Stimulated activated naive B cell treated with anti-CD40 and anti-IgM and Interleukin-4, amounts not matched to agents 10 μg/mL and 1 μg/mL and 100 μg/mL, for 72 hours (primary cell): ENCODE data around the gene TMPRSS7.
"Not testable (repeated sequence)": the region's sequence is repeated elsewhere in the genome, so short reads cannot be mapped to it uniquely, and the experiment has no call there.

Experiments used
- ATAC-seq, 2 donors: fragments of 150-1000 bp; cut with Tn5 transposase; replicated peaks; 2 replicates each; pipeline ENCODE4 v1.10.0; 2021; ENCODE audit warnings: moderate library complexity in 1 of 2
- DNase-seq: peaks from one replicate; pipeline ENCODE4 v3.0.0; 2021
- H3K27ac Mint-ChIP-seq: one replicate; pipeline ENCODE4 v1.8.0; 2022; ENCODE audit warnings: mild to moderate bottlenecking, mixed read lengths
- H3K27me3 Mint-ChIP-seq, 2 donors: one replicate each; pipeline ENCODE4 v1.8.0; 2022; ENCODE audit warnings: mixed read lengths in 2 of 2
- H3K36me3 Mint-ChIP-seq, 2 donors: one replicate each; pipeline ENCODE4 v1.8.0; 2022; ENCODE audit warnings: mixed read lengths in 2 of 2, mild to moderate bottlenecking in 1 of 2
- H3K4me1 Mint-ChIP-seq, 2 donors: one replicate each; pipeline ENCODE4 v1.8.0; 2022; ENCODE audit warnings: mixed read lengths in 2 of 2, mild to moderate bottlenecking in 1 of 2
- H3K4me3 Mint-ChIP-seq, 2 donors: one replicate each; pipeline ENCODE4 v1.8.0; 2022; ENCODE audit warnings: mild to moderate bottlenecking in 2 of 2, mixed read lengths in 2 of 2, moderate library complexity in 1 of 2
- H3K9me3 Mint-ChIP-seq, 2 donors: one replicate each; pipeline ENCODE4 v1.8.0; 2022; ENCODE audit warnings: mixed read lengths in 2 of 2, mild to moderate bottlenecking in 1 of 2

The TMPRSS7 gene

GRCh38 chr3:112030901-112031300, 3.6 kb upstream of the TMPRSS7 start:
- Mint-ChIP-seq H3K4me3 (no peak overlapping the region), H3K36me3 (no peaks in the 10 kb centered on the region), H3K9me3 (no peaks in the 10 kb centered on the region), H3K4me1 (no peaks in the 10 kb centered on the region), H3K27ac (no peak overlapping the region), H3K27me3 (no peaks in the 10 kb centered on the region)
- ATAC-seq, result no peak
- DNase-seq, result no peak

- no peak for ATAC-seq
- Mint-ChIP-seq H3K4me3 (no peak overlapping the region), H3K4me1 (no peaks in the 10 kb centered on the region), H3K27ac (no peak overlapping the region), H3K9me3 (no peaks in the 10 kb centered on the region), H3K27me3 (no peaks in the 10 kb centered on the region), H3K36me3 (no peaks in the 10 kb centered on the region)
- no peak for DNase-seq
Observed at GRCh38 chr3:112032098-112032731, 2.3 kb upstream of the TMPRSS7 start.

GRCh38 chr3:112035241-112035640, 705 bp downstream of the TMPRSS7 start:
- Mint-ChIP-seq H3K4me3 (no peak overlapping the region), H3K27ac (no peak overlapping the region), H3K9me3 (no peaks in the 10 kb centered on the region), H3K4me1 (peaks cover 2 to 7% of the 10 kb centered on the region in 2 donors), H3K27me3 (no peaks in the 10 kb centered on the region), H3K36me3 (peaks cover 0 to 4% of the 10 kb centered on the region in 2 donors)
- ATAC-seq (no peak), DNase-seq (no peak)

GRCh38 chr3:112037194-112037593, 2.7 kb downstream of the TMPRSS7 start:
- not testable (repeated sequence) for H3K4me1 Mint-ChIP-seq, H3K9me3 Mint-ChIP-seq, H3K27me3 Mint-ChIP-seq, DNase-seq, H3K36me3 Mint-ChIP-seq, H3K27ac Mint-ChIP-seq, ATAC-seq, H3K4me3 Mint-ChIP-seq

- H3K4me3 Mint-ChIP-seq, result no peak overlapping the region
- no peak for DNase-seq
- H3K36me3 Mint-ChIP-seq, result peaks cover 0 to 4% of the 10 kb centered on the region in 2 donors
- no peak for ATAC-seq
- no peaks in the 10 kb centered on the region for H3K27me3 Mint-ChIP-seq
- H3K4me1 Mint-ChIP-seq, result peaks cover 2 to 7% of the 10 kb centered on the region in 2 donors
- H3K9me3 Mint-ChIP-seq, result no peaks in the 10 kb centered on the region
- H3K27ac Mint-ChIP-seq, result no peak overlapping the region
Observed at GRCh38 chr3:112038863-112039262, 4.3 kb downstream of the TMPRSS7 start.

- peaks cover 0 to 4% of the 10 kb centered on the region in 2 donors for H3K36me3 Mint-ChIP-seq
- H3K9me3 Mint-ChIP-seq, result no peaks in the 10 kb centered on the region
- H3K27me3 Mint-ChIP-seq, result no peaks in the 10 kb centered on the region
- no peak for DNase-seq
- H3K27ac Mint-ChIP-seq, result peak overlapping the region; percentile 42
- ATAC-seq, result no peak
- H3K4me1 Mint-ChIP-seq, result peaks cover 2 to 7% of the 10 kb centered on the region in 2 donors
- no peak overlapping the region for H3K4me3 Mint-ChIP-seq
Observed at GRCh38 chr3:112041321-112041720, 6.8 kb downstream of the TMPRSS7 start.

- Mint-ChIP-seq H3K27ac (no peak overlapping the region), H3K4me1 (peaks cover 2 to 7% of the 10 kb centered on the region in 2 donors), H3K27me3 (no peaks in the 10 kb centered on the region), H3K4me3 (no peak overlapping the region), H3K36me3 (no peaks in the 10 kb centered on the region), H3K9me3 (no peaks in the 10 kb centered on the region)
- no peak for ATAC-seq
- no peak for DNase-seq
Observed at GRCh38 chr3:112042842-112043280, 8.3 kb downstream of the TMPRSS7 start.

GRCh38 chr3:112043621-112044201, 9.2 kb downstream of the TMPRSS7 start:
- Mint-ChIP-seq H3K9me3 (no peaks in the 10 kb centered on the region), H3K36me3 (no peaks in the 10 kb centered on the region)

GRCh38 chr3:112046599-112046998, 12.1 kb downstream of the TMPRSS7 start:
- no peaks in the 10 kb centered on the region for H3K4me1 Mint-ChIP-seq
- DNase-seq (no peak), ATAC-seq (no peak)
- no peaks in the 10 kb centered on the region for H3K36me3 Mint-ChIP-seq
- H3K27ac Mint-ChIP-seq, result no peak overlapping the region
- H3K27me3 Mint-ChIP-seq, result peaks cover under 1% of the 10 kb centered on the region in 2 donors
- no peak overlapping the region for H3K4me3 Mint-ChIP-seq
- no peaks in the 10 kb centered on the region for H3K9me3 Mint-ChIP-seq

More at GRCh38 chr3:112043621-112044201, 9.2 kb downstream of the TMPRSS7 start:
- no peak overlapping the region for H3K4me3 Mint-ChIP-seq
- peak; percentile 97 to 98 for ATAC-seq
- no peaks in the 10 kb centered on the region for H3K27me3 Mint-ChIP-seq
- peaks cover 2 to 4% of the 10 kb centered on the region in 2 donors for H3K4me1 Mint-ChIP-seq
- peak; percentile 20 for DNase-seq
- H3K27ac Mint-ChIP-seq, result no peak overlapping the region

- Mint-ChIP-seq H3K27ac (no peak overlapping the region), H3K36me3 (no peaks in the 10 kb centered on the region), H3K4me3 (no peak overlapping the region), H3K27me3 (peaks cover 6% of the 10 kb centered on the region in 2 donors), H3K9me3 (no peaks in the 10 kb centered on the region), H3K4me1 (no peaks in the 10 kb centered on the region)
- ATAC-seq (no peak), DNase-seq (no peak)
Observed at GRCh38 chr3:112047264-112047663, 12.7 kb downstream of the TMPRSS7 start.

- Mint-ChIP-seq H3K27me3 (peaks cover 6 to 16% of the 10 kb centered on the region in 2 donors), H3K36me3 (no peaks in the 10 kb centered on the region), H3K9me3 (no peaks in the 10 kb centered on the region), H3K4me1 (no peaks in the 10 kb centered on the region), H3K4me3 (no peak overlapping the region), H3K27ac (no peak overlapping the region)
- no peak for DNase-seq
- ATAC-seq, result no peak
Observed at GRCh38 chr3:112048911-112049310, 14.4 kb downstream of the TMPRSS7 start.

- no peaks in the 10 kb centered on the region for H3K9me3 Mint-ChIP-seq
- H3K27me3 Mint-ChIP-seq, result peaks cover 9 to 16% of the 10 kb centered on the region in 2 donors
- H3K4me3 Mint-ChIP-seq, result no peak overlapping the region
- H3K27ac Mint-ChIP-seq, result no peak overlapping the region
- no peak for ATAC-seq
- DNase-seq, result no peak
- no peaks in the 10 kb centered on the region for H3K36me3 Mint-ChIP-seq
- H3K4me1 Mint-ChIP-seq, result no peaks in the 10 kb centered on the region
Observed at GRCh38 chr3:112053229-112053628, 18.7 kb downstream of the TMPRSS7 start.

- Mint-ChIP-seq H3K9me3 (peaks cover 0 to 4% of the 10 kb centered on the region in 2 donors), H3K27ac (no peak overlapping the region), H3K4me3 (no peak overlapping the region), H3K27me3 (peaks cover 9 to 16% of the 10 kb centered on the region in 2 donors), H3K36me3 (no peaks in the 10 kb centered on the region), H3K4me1 (no peaks in the 10 kb centered on the region)
- no peak for ATAC-seq
- DNase-seq, result no peak
Observed at GRCh38 chr3:112056451-112056929, 22.0 kb downstream of the TMPRSS7 start.

- no peaks in the 10 kb centered on the region for H3K36me3 Mint-ChIP-seq
- H3K27me3 Mint-ChIP-seq, result peaks cover 0 to 3% of the 10 kb centered on the region in 2 donors
- H3K9me3 Mint-ChIP-seq, result peaks cover 0 to 4% of the 10 kb centered on the region in 2 donors
- no peaks in the 10 kb centered on the region for H3K4me1 Mint-ChIP-seq
- no peak overlapping the region for H3K4me3 Mint-ChIP-seq
- H3K27ac Mint-ChIP-seq, result no peak overlapping the region
- DNase-seq (no peak), ATAC-seq (no peak)
Observed at GRCh38 chr3:112059497-112059896, 25.0 kb downstream of the TMPRSS7 start.

GRCh38 chr3:112061152-112061551, 26.6 kb downstream of the TMPRSS7 start:
- H3K9me3 Mint-ChIP-seq, result peaks cover 0 to 4% of the 10 kb centered on the region in 2 donors
- no peak for DNase-seq
- H3K4me1 Mint-ChIP-seq, result no peaks in the 10 kb centered on the region
- H3K4me3 Mint-ChIP-seq, result no peak overlapping the region
- H3K27ac Mint-ChIP-seq, result no peak overlapping the region
- ATAC-seq, result no peak
- H3K36me3 Mint-ChIP-seq, result no peaks in the 10 kb centered on the region
- peaks cover 0 to 3% of the 10 kb centered on the region in 2 donors for H3K27me3 Mint-ChIP-seq
